GM18526 (cell line): ENCODE data around the gene ATP8A2.

Source experiments
- POLR2A ChIP-seq: IDR thresholded peaks from 3 replicates; pipeline ENCODE4 v1.6.1; 2011; ENCODE audit not compliant: insufficient read length; ENCODE audit errors: extremely low read depth

The ATP8A2 gene

GRCh38 chr13:25762281-25762680 lies 390.5 kb downstream of the ATP8A2 start:
- TF ChIP-seq POLR2A: no peak

- TF ChIP-seq POLR2A: no peak
Measured at GRCh38 chr13:25762795-25763377, 391.1 kb downstream of the ATP8A2 start.

GRCh38 chr13:25764378-25764777 lies 392.6 kb downstream of the ATP8A2 start:
- no peak for TF ChIP-seq POLR2A

GRCh38 chr13:25765266-25765665 lies 393.5 kb downstream of the ATP8A2 start:
- no peak for TF ChIP-seq POLR2A

GRCh38 chr13:25766576-25766975 lies 394.8 kb downstream of the ATP8A2 start:
- TF ChIP-seq POLR2A: no peak

- TF ChIP-seq POLR2A: no peak
Measured at GRCh38 chr13:25766991-25767390, 395.2 kb downstream of the ATP8A2 start.

- TF ChIP-seq POLR2A: no peak
Measured at GRCh38 chr13:25768376-25768775, 396.6 kb downstream of the ATP8A2 start.

- TF ChIP-seq POLR2A: no peak
Measured at GRCh38 chr13:25768838-25769237, 397.1 kb downstream of the ATP8A2 start.

- TF ChIP-seq POLR2A: no peak
Measured at GRCh38 chr13:25770601-25771000, 398.8 kb downstream of the ATP8A2 start.

- TF ChIP-seq POLR2A: no peak
Measured at GRCh38 chr13:25771202-25771601, 399.4 kb downstream of the ATP8A2 start.

GRCh38 chr13:25771641-25772478 lies 400.1 kb downstream of the ATP8A2 start:
- TF ChIP-seq POLR2A: no peak

- no peak for TF ChIP-seq POLR2A
Measured at GRCh38 chr13:25775275-25775674, 403.5 kb downstream of the ATP8A2 start.

- no peak for TF ChIP-seq POLR2A
Measured at GRCh38 chr13:25775986-25776385, 404.2 kb downstream of the ATP8A2 start.

GRCh38 chr13:25776722-25777121 lies 404.9 kb downstream of the ATP8A2 start:
- no peak for TF ChIP-seq POLR2A

GRCh38 chr13:25777509-25777908 lies 405.7 kb downstream of the ATP8A2 start:
- TF ChIP-seq POLR2A: no peak

GRCh38 chr13:25778365-25778764 lies 406.6 kb downstream of the ATP8A2 start:
- TF ChIP-seq POLR2A: no peak
